ENCODE measurements around the gene DYNC1H1. TPM values are rescaled to one million over a fixed set of nuclear protein-coding genes. Genes with fewer than 3 reads are reported as not detected.
"Not testable (repeated sequence)": the region's sequence is repeated elsewhere in the genome, so short reads cannot be mapped to it uniquely, and the experiment has no call there.

The DYNC1H1 gene
- total RNA-seq, 1 experiment from 2014 or later, result 361 TPM

GRCh38 chr14:102077382-102077709 is 113.0 kb downstream of the DYNC1H1 start:
- no peak overlapping the region for H3K4me2 ChIP-seq (ENCODE audit: low read length)
- H2AFZ ChIP-seq (ENCODE audit: low read depth, low read length, poor library complexity, severe bottlenecking), result no peak overlapping the region
- TF ChIP-seq SRF (IDR thresholded peaks at IDR 0.05; ENCODE audit: low read depth) (no peak), SIN3A (IDR thresholded peaks at IDR 0.05; ENCODE audit: low read depth) (no peak), POLR2AphosphoS5 (IDR thresholded peaks at IDR 0.05; ENCODE audit: low read depth, low read length) (no peak), FOSL1 (IDR thresholded peaks at IDR 0.05; ENCODE audit: low read depth) (no peak), TCF7L2 (IDR thresholded peaks at IDR 0.05; ENCODE audit: borderline replicate concordance, extremely low read depth, insufficient read depth, insufficient read length) (no peak), CEBPB (IDR thresholded peaks at IDR 0.05; ENCODE audit: low read depth) (no peak), EZH2phosphoT487 (IDR thresholded peaks at IDR 0.05; ENCODE audit: borderline replicate concordance) (no peak), ELF1 (IDR thresholded peaks at IDR 0.05; ENCODE audit: borderline replicate concordance, low read depth) (no peak), SP1 (IDR thresholded peaks at IDR 0.05; ENCODE audit: low read depth) (no peak), MAX (IDR thresholded peaks at IDR 0.05) (no peak), ATF3 (IDR thresholded peaks at IDR 0.05) (no peak), EGR1 (IDR thresholded peaks at IDR 0.05; ENCODE audit: low read depth) (no peak), POLR2A (IDR thresholded peaks at IDR 0.05; ENCODE audit: borderline replicate concordance, extremely low read depth, insufficient read depth, insufficient read length) (no peak), ZBTB33 (IDR thresholded peaks at IDR 0.05; ENCODE audit: extremely low read depth, insufficient replicate concordance, low read length) (no peak), CBX3 (IDR thresholded peaks at IDR 0.05; ENCODE audit: low read depth) (no peak), CTCF (IDR thresholded peaks at IDR 0.05 in 2 of 3, conservative IDR thresholded peaks at IDR 0.05 in 1 of 3; ENCODE audit: borderline replicate concordance in 1 of 3, insufficient read depth in 1 of 3, low read depth in 2 of 3, low read length in 2 of 3) (no peak)
- peaks cover 20% of the 10 kb centered on the region; the same call in 1 of the 2 replicates for H4K20me1 ChIP-seq (ENCODE audit: insufficient read depth)
- intact Hi-C loops (cut with micrococcal nuclease), result no loop called here
- no TSS peak for BruUV-seq (replicated peaks)
- ATAC-seq (peak; percentile 33), DNase-seq (ENCODE audit: low read depth, low spot score) (no peak)
- H3K9me2 ChIP-seq (ENCODE audit: insufficient read depth), result no peaks in the 10 kb centered on the region
- peaks cover 27 to 31% of the 10 kb centered on the region in 2 experiments for H3K36me3 ChIP-seq (ENCODE audit: control insufficient read depth in 1 of 2, insufficient read depth in 2 of 2, low read length in 2 of 2)
- ChIA-PET POLR2A (no interaction called here), CTCF (interaction anchor here (1.6 kb wide), 1 partner anchor 14 kb away, joined by 5 read pairs; no protein-coding TSS in a partner anchor), RAD21 (ENCODE audit: low non-redundant PET in 1 of 2, low total read pairs in 2 of 2, uncharacterized antibody in 2 of 2, unreplicated experiment in 2 of 2) (interaction anchor here in 1 of 2 experiments (0.6 kb wide), 1 partner anchor 18 kb away, joined by 3 read pairs; no protein-coding TSS in a partner anchor)
- peaks cover 0 to 5% of the 10 kb centered on the region in 2 experiments; a peak in 1 of 4 replicates for H3K9me3 ChIP-seq (ENCODE audit: control insufficient read depth in 1 of 2, insufficient read depth in 1 of 2, low read depth in 1 of 2, low read length in 2 of 2)
- peaks cover 15% of the 10 kb centered on the region for H3K79me2 ChIP-seq (ENCODE audit: insufficient read depth, low read length)
- peak overlapping the region; percentile 31; the same call in 1 of the 2 replicates for H3K27ac ChIP-seq (ENCODE audit: low read depth, low read length)
- no peak overlapping the region for H3K9ac ChIP-seq (ENCODE audit: low read length)
- peaks cover 9 to 11% of the 10 kb centered on the region in 2 experiments for H3K4me1 ChIP-seq (ENCODE audit: control insufficient read depth in 1 of 2, insufficient read depth in 2 of 2, low read length in 2 of 2)
- H3K27me3 ChIP-seq (ENCODE audit: insufficient read depth, low read length), result no peaks in the 10 kb centered on the region
- H3K4me3 ChIP-seq (replicated peaks in 1 of 2; ENCODE audit: low read depth in 1 of 2, low read length in 2 of 2), result no peak overlapping the region

- H3K9me3 ChIP-seq (ENCODE audit: control insufficient read depth in 1 of 2, insufficient read depth in 1 of 2, low read depth in 1 of 2, low read length in 2 of 2); H3K4me3 ChIP-seq (replicated peaks in 1 of 2; ENCODE audit: low read depth in 1 of 2, low read length in 2 of 2); H3K9me2 ChIP-seq (ENCODE audit: insufficient read depth); H2AFZ ChIP-seq (ENCODE audit: low read depth, low read length, poor library complexity, severe bottlenecking); RAD21 ChIA-PET (ENCODE audit: low non-redundant PET in 1 of 2, low total read pairs in 2 of 2, uncharacterized antibody in 2 of 2, unreplicated experiment in 2 of 2); DNase-seq (ENCODE audit: low read depth, low spot score); H3K9ac ChIP-seq (ENCODE audit: low read length); H3K4me2 ChIP-seq (ENCODE audit: low read length); H3K4me1 ChIP-seq (ENCODE audit: control insufficient read depth in 1 of 2, insufficient read depth in 2 of 2, low read length in 2 of 2); BruUV-seq (replicated peaks); H3K27me3 ChIP-seq (ENCODE audit: insufficient read depth, low read length): not testable (repeated sequence)
- Histone ChIP-seq H4K20me1 (ENCODE audit: insufficient read depth) (peaks cover 28% of the 10 kb centered on the region; the same call in 1 of the 2 replicates), H3K27ac (ENCODE audit: low read depth, low read length) (peak overlapping the region; percentile 41), H3K36me3 (ENCODE audit: control insufficient read depth in 1 of 2, insufficient read depth in 2 of 2, low read length in 2 of 2) (peaks cover 37 to 41% of the 10 kb centered on the region in 2 experiments), H3K79me2 (ENCODE audit: insufficient read depth, low read length) (peaks cover 26% of the 10 kb centered on the region)
- ChIA-PET CTCF (interaction anchor here (1.6 kb wide), 1 partner anchor 15 kb away, joined by 5 read pairs; no protein-coding TSS in a partner anchor), POLR2A (interaction anchor here (1.2 to 1.6 kb wide), 2 partner anchors 11 to 15 kb away, joined by 5 read pairs; no protein-coding TSS in a partner anchor)
- peak; percentile 12; the same call in 1 of the 2 replicates for ATAC-seq
- intact Hi-C loops (cut with micrococcal nuclease), result loop anchor here (1.0 kb wide), 1 partner anchor 8 kb away; no protein-coding TSS in a partner anchor
These were observed 114.0 kb downstream of the DYNC1H1 start for GRCh38 chr14:102078361-102078791.

All from HCT116 (cell line).